Sigmoid colon (tissue), 7 donors: Measurements from ENCODE around the gene TSPAN18. TPM values are rescaled to one million over a fixed set of nuclear protein-coding genes. Genes with fewer than 3 reads are reported as not detected.

Source experiments
- DNase-seq: peaks from one replicate; pipeline ENCODE4 v3.0.0-alpha.2; 2019
- H3K27ac ChIP-seq, 4 donors: fragments of 200-600 bp; sonication (generic); one replicate each; pipeline ENCODE4 v1.5.1; 2016 to 2019; ENCODE audit warnings: mild to moderate bottlenecking in 1 of 4
- H3K27me3 ChIP-seq, 3 donors: fragments of 200-600 bp; sonication (generic); one replicate each; pipeline ENCODE4 v1.5.1; 2019; ENCODE audit warnings: mild to moderate bottlenecking in 1 of 3
- H3K36me3 ChIP-seq, 4 donors: fragments of 200-600 bp; sonication (generic); one replicate each; pipeline ENCODE4 v1.5.1; 2016 to 2019
- H3K4me1 ChIP-seq, 4 donors: fragments of 200-600 bp; sonication (generic); one replicate each; pipeline ENCODE4 v1.5.1; 2017 to 2019
- H3K4me3 ChIP-seq, 4 donors: fragments of 200-600 bp; sonication (generic); one replicate each; pipeline ENCODE4 v1.5.1; 2017 to 2019; ENCODE audit warnings: mild to moderate bottlenecking in 2 of 4, moderate library complexity in 1 of 4
- H3K9me3 ChIP-seq, 4 donors: fragments of 200-600 bp in 3 of 4; sonication (generic) in 3 of 4; one replicate each; pipeline versions ENCODE4 v1.5.1 to v1.6.1; 2013 to 2019
- CTCF ChIP-seq, 4 experiments: fragments of 450-650 bp in 3 of 4; fragments of 200-600 bp in 1 of 4; IDR thresholded peaks; one replicate each; pipeline ENCODE4 v1.5.1; 2016 to 2019; ENCODE audit warnings: antibody characterized with exemption in 4 of 4, mild to moderate bottlenecking in 3 of 4, moderate library complexity in 2 of 4
- EP300 ChIP-seq, 4 donors: sonication (generic); formaldehyde crosslinking; IDR thresholded peaks; one replicate each; pipeline ENCODE4 v1.6.1; 2017; ENCODE audit warnings: antibody characterized with exemption in 4 of 4
- POLR2A ChIP-seq, 2 donors: fragments of 450-650 bp; IDR thresholded peaks; one replicate each; pipeline ENCODE4 v1.6.1; 2016; ENCODE audit warnings: antibody characterized with exemption in 2 of 2, mild to moderate bottlenecking in 2 of 2, moderate library complexity in 2 of 2
- POLR2AphosphoS5 ChIP-seq, 4 donors: sonication (generic); formaldehyde crosslinking; IDR thresholded peaks; one replicate each; pipeline ENCODE4 v1.6.1; 2017; ENCODE audit warnings: antibody characterized with exemption in 4 of 4
- WGBS, 2 donors: extraction: QIAGEN DNeasy Blood & Tissue Kit; methylation state at CpG; one replicate each; pipeline ENCODE4 v1.1.7; 2013; 5-methylcytosine and 5-hydroxymethylcytosine counted together
- intact Hi-C: fragments of 100-400 bp; cut with DNase I; formaldehyde crosslinking; loops from one replicate; pipeline ENCODE4 v1.15.1; 2023
- polyA plus RNA-seq, 3 donors: library from polyadenylated mRNA; stranded (reverse); fragments of 200-250 nt; gene quantifications; one replicate each; pipeline ENCODE4 v1.2.3, GENCODE V29; 2013
- total RNA-seq, 4 donors: library from RNA; depleted of rRNA; stranded (reverse); fragments of >200 nt; gene quantifications; one replicate each; pipeline ENCODE4 v1.1.0, GENCODE V29; 2016
- donor health status: healthy with polysubstance abuse.
- donor health status: Bipolar disorder and iron deficiency.
- donor health status: healthy.

TSPAN18 gene
- total and polyA plus RNA-seq, 7 donors = 0.23 to 75.3 (median 13.8) TPM

GRCh38 chr11:44848963-44849350, 122.2 kb downstream of the TSPAN18 start:
- no peak for TF ChIP-seq POLR2A (IDR thresholded peaks at IDR 0.05)
- no peak for TF ChIP-seq EP300 (IDR thresholded peaks at IDR 0.05)
- Histone ChIP-seq H3K27me3 (no peaks in the 10 kb centered on the region), H3K4me3 (no peak overlapping the region), H3K27ac (no peak overlapping the region), H3K36me3 (peaks cover 0 to 3% (median 0%) of the 10 kb centered on the region in 4 donors), H3K9me3 (no peaks in the 10 kb centered on the region), H3K4me1 (peaks cover 0 to 28% (median 13%) of the 10 kb centered on the region in 4 donors)
- WGBS, 2 donors = 88 to 93% methylated on average over 4 of the region's 4 CpGs
- intact Hi-C loops = no loop called here
- no peak for DNase-seq

- Histone ChIP-seq H3K4me3 (no peak overlapping the region), H3K27ac (no peak overlapping the region), H3K4me1 (peaks cover 0 to 31% (median 18%) of the 10 kb centered on the region in 4 donors), H3K27me3 (no peaks in the 10 kb centered on the region), H3K9me3 (no peaks in the 10 kb centered on the region), H3K36me3 (peaks cover 0 to 3% (median 0%) of the 10 kb centered on the region in 4 donors)
- DNase-seq = no peak
- WGBS, 2 donors = 75 to 87% methylated on average over 4 of the region's 4 CpGs
- TF ChIP-seq EP300 (IDR thresholded peaks at IDR 0.05) = no peak
- no peak for TF ChIP-seq POLR2A (IDR thresholded peaks at IDR 0.05)
- no peak for TF ChIP-seq CTCF (IDR thresholded peaks at IDR 0.05)
- no peak for TF ChIP-seq POLR2AphosphoS5 (IDR thresholded peaks at IDR 0.05)
- intact Hi-C loops = no loop called here
Observed at GRCh38 chr11:44849424-44849823, 122.7 kb downstream of the TSPAN18 start.

GRCh38 chr11:44849922-44850321, 123.2 kb downstream of the TSPAN18 start:
- WGBS, 2 donors = 82% methylated on average over 8 of the region's 8 CpGs
- intact Hi-C loops = no loop called here
- Histone ChIP-seq H3K4me1 (peaks cover 0 to 36% (median 22%) of the 10 kb centered on the region in 4 donors), H3K4me3 (no peak overlapping the region), H3K36me3 (peaks cover 0 to 3% (median 0%) of the 10 kb centered on the region in 4 donors), H3K27me3 (no peaks in the 10 kb centered on the region), H3K27ac (no peak overlapping the region), H3K9me3 (no peaks in the 10 kb centered on the region)
- no peak for TF ChIP-seq CTCF (IDR thresholded peaks at IDR 0.05)
- TF ChIP-seq EP300 (IDR thresholded peaks at IDR 0.05) = no peak
- TF ChIP-seq POLR2AphosphoS5 (IDR thresholded peaks at IDR 0.05) = no peak
- no peak for TF ChIP-seq POLR2A (IDR thresholded peaks at IDR 0.05)
- DNase-seq = no peak

- no peak for DNase-seq
- Histone ChIP-seq H3K4me1 (peaks cover 0 to 36% (median 24%) of the 10 kb centered on the region in 4 donors), H3K36me3 (peaks cover 0 to 3% (median 0%) of the 10 kb centered on the region in 4 donors), H3K9me3 (no peaks in the 10 kb centered on the region), H3K27me3 (no peaks in the 10 kb centered on the region), H3K4me3 (no peak overlapping the region), H3K27ac (no peak overlapping the region)
- TF ChIP-seq EP300 (IDR thresholded peaks at IDR 0.05) (no peak), POLR2AphosphoS5 (IDR thresholded peaks at IDR 0.05) (no peak), POLR2A (IDR thresholded peaks at IDR 0.05) (no peak), CTCF (IDR thresholded peaks at IDR 0.05) (no peak)
- 83 to 87% methylated on average over 5 of the region's 5 CpGs for WGBS, 2 donors
- intact Hi-C loops = no loop called here
Observed at GRCh38 chr11:44851496-44851895, 124.7 kb downstream of the TSPAN18 start.

- H3K27ac ChIP-seq = peak overlapping the region in 2 of 4 donors; percentile 20 to 94
- TF ChIP-seq CTCF (IDR thresholded peaks at IDR 0.05) (no peak), POLR2A (IDR thresholded peaks at IDR 0.05) (no peak), EP300 (IDR thresholded peaks at IDR 0.05) (no peak), POLR2AphosphoS5 (IDR thresholded peaks at IDR 0.05) (no peak)
- WGBS, 2 donors = 64 to 70% methylated on average over 2 of the region's 2 CpGs
- H3K27me3 ChIP-seq = no peaks in the 10 kb centered on the region
- no peaks in the 10 kb centered on the region for H3K9me3 ChIP-seq
- H3K36me3 ChIP-seq = peaks cover 0 to 3% (median 0%) of the 10 kb centered on the region in 4 donors
- no peak overlapping the region for H3K4me3 ChIP-seq
- DNase-seq = no peak
- peaks cover 0 to 40% (median 29%) of the 10 kb centered on the region in 4 donors for H3K4me1 ChIP-seq
- intact Hi-C loops = no loop called here
Observed at GRCh38 chr11:44852159-44852747, 125.5 kb downstream of the TSPAN18 start.
